ENCODE results near the gene ARHGEF6.

ARHGEF6 gene

GRCh38 chrX:136630881-136631280 is 149.9 kb downstream of the ARHGEF6 start:
- H3K27me3 ChIP-seq (ENCODE audit: control insufficient read depth, low read length), result no peaks in the 10 kb centered on the region
- TF ChIP-seq CTCF (IDR thresholded peaks at IDR 0.05; ENCODE audit: low read depth, low read length, poor library complexity, severe bottlenecking) (no peak), EZH2phosphoT487 (IDR thresholded peaks at IDR 0.05; ENCODE audit: borderline replicate concordance, low read length) (no peak)

GRCh38 chrX:136629084-136629750 is 151.5 kb downstream of the ARHGEF6 start:
- no peaks in the 10 kb centered on the region for H3K4me1 ChIP-seq (ENCODE audit: control insufficient read depth, low read length)
- no peak overlapping the region for H3K4me2 ChIP-seq (ENCODE audit: low read length)
- no peaks in the 10 kb centered on the region for H3K36me3 ChIP-seq (ENCODE audit: control insufficient read depth, low read length)
- no peaks in the 10 kb centered on the region for H3K79me2 ChIP-seq (ENCODE audit: control insufficient read depth, low read length)
- no peaks in the 10 kb centered on the region for H3K9me2 ChIP-seq (replicated peaks; ENCODE audit: control insufficient read depth, low read length)
- H3F3A ChIP-seq (ENCODE audit: control insufficient read depth, insufficient read depth), result no peaks in the 10 kb centered on the region
- no peaks in the 10 kb centered on the region for H4K20me1 ChIP-seq (ENCODE audit: control insufficient read depth, insufficient read depth, low read depth, low read length)
- no peak overlapping the region for H3K4me3 ChIP-seq (ENCODE audit: low read length)
- H3K27ac ChIP-seq (ENCODE audit: low read depth, low read length), result no peak overlapping the region
- no peaks in the 10 kb centered on the region for H3K27me3 ChIP-seq (ENCODE audit: control insufficient read depth, low read length)
- no peaks in the 10 kb centered on the region for H3K9me3 ChIP-seq (ENCODE audit: control insufficient read depth, insufficient read depth, low read length)
- TF ChIP-seq EZH2phosphoT487 (IDR thresholded peaks at IDR 0.05; ENCODE audit: borderline replicate concordance, low read length) (no peak), CTCF (IDR thresholded peaks at IDR 0.05; ENCODE audit: low read depth, low read length, poor library complexity, severe bottlenecking) (no peak)

More at GRCh38 chrX:136630881-136631280, 149.9 kb downstream of the ARHGEF6 start:
- Histone ChIP-seq H3F3A (ENCODE audit: control insufficient read depth, insufficient read depth) (no peaks in the 10 kb centered on the region), H3K9me3 (ENCODE audit: control insufficient read depth, insufficient read depth, low read length) (no peaks in the 10 kb centered on the region), H4K20me1 (ENCODE audit: control insufficient read depth, insufficient read depth, low read depth, low read length) (no peaks in the 10 kb centered on the region), H3K79me2 (ENCODE audit: control insufficient read depth, low read length) (no peaks in the 10 kb centered on the region), H3K4me1 (ENCODE audit: control insufficient read depth, low read length) (peaks cover 12% of the 10 kb centered on the region), H3K27ac (ENCODE audit: low read depth, low read length) (no peak overlapping the region), H3K9me2 (replicated peaks; ENCODE audit: control insufficient read depth, low read length) (no peaks in the 10 kb centered on the region), H3K36me3 (ENCODE audit: control insufficient read depth, low read length) (no peaks in the 10 kb centered on the region), H3K4me2 (ENCODE audit: low read length) (no peak overlapping the region), H3K4me3 (ENCODE audit: low read length) (no peak overlapping the region)

GRCh38 chrX:136627409-136627808 is 153.3 kb downstream of the ARHGEF6 start:
- Histone ChIP-seq H4K20me1 (ENCODE audit: control insufficient read depth, insufficient read depth, low read depth, low read length) (no peaks in the 10 kb centered on the region), H3K79me2 (ENCODE audit: control insufficient read depth, low read length) (no peaks in the 10 kb centered on the region), H3K27me3 (ENCODE audit: control insufficient read depth, low read length) (no peaks in the 10 kb centered on the region), H3K27ac (ENCODE audit: low read depth, low read length) (no peak overlapping the region), H3K4me1 (ENCODE audit: control insufficient read depth, low read length) (no peaks in the 10 kb centered on the region), H3K36me3 (ENCODE audit: control insufficient read depth, low read length) (no peaks in the 10 kb centered on the region), H3K4me3 (ENCODE audit: low read length) (no peak overlapping the region), H3K9me2 (replicated peaks; ENCODE audit: control insufficient read depth, low read length) (no peaks in the 10 kb centered on the region), H3K4me2 (ENCODE audit: low read length) (no peak overlapping the region), H3F3A (ENCODE audit: control insufficient read depth, insufficient read depth) (no peaks in the 10 kb centered on the region), H3K9me3 (ENCODE audit: control insufficient read depth, insufficient read depth, low read length) (no peaks in the 10 kb centered on the region)
- no peak for TF ChIP-seq EZH2phosphoT487 (IDR thresholded peaks at IDR 0.05; ENCODE audit: borderline replicate concordance, low read length)
- TF ChIP-seq CTCF (IDR thresholded peaks at IDR 0.05; ENCODE audit: low read depth, low read length, poor library complexity, severe bottlenecking), result no peak
